IMR-90 (cell line): ENCODE results near the gene ZNF606. TPM values are rescaled to one million over a fixed set of nuclear protein-coding genes. Genes with fewer than 3 reads are reported as not detected.

Experiments used
- ATAC-seq: fragments of 200-7000 bp; cut with Tn5 transposase; 2 replicates; pipeline ENCODE4 v1.9.1; 2020; ENCODE audit warnings: low read depth, mild to moderate bottlenecking, moderate library complexity
- BruUV-seq: library from RNA; stranded (reverse); fragments of 400-500 nt; replicated peaks from 2 replicates; lab custom pipeline; 2021; lab: Mats Ljungman, UMichigan
- CTCF ChIA-PET: fragments of 300-600 bp; formaldehyde crosslinking; extraction: SDS; loops from one replicate; lab custom pipeline; 2021; ENCODE audit warnings: antibody characterized with exemption; lab: Yijun Ruan, JAX
- POLR2A ChIA-PET: fragments of 300-600 bp; sonication (Branson Sonifier 250); formaldehyde crosslinking; loops from one replicate; lab custom pipeline; 2022; ENCODE audit warnings: antibody characterized with exemption; ENCODE audit not compliant: unreplicated experiment; lab: Charles Lee
- DNase-seq: peaks from one replicate; pipeline ENCODE4 v3.0.0; 2013
- H2AFZ ChIP-seq: replicated peaks from 2 replicates; pipeline ENCODE3; 2013; ENCODE audit warnings: low read length, mild to moderate bottlenecking; ENCODE audit not compliant: poor library complexity
- H2AK5ac ChIP-seq: 2 replicates; pipeline ENCODE4 v1.6.1; 2013; ENCODE audit warnings: low read depth, low read length, inconsistent platforms
- H2AK9ac ChIP-seq: replicated peaks from 2 replicates; pipeline ENCODE3; 2013; ENCODE audit warnings: mild to moderate bottlenecking, low read depth, low read length, moderate library complexity; ENCODE audit not compliant: poor library complexity
- H2BK120ac ChIP-seq: 2 replicates; pipeline ENCODE4 v1.6.1; 2013; ENCODE audit warnings: low read depth, low read length, inconsistent platforms
- H2BK15ac ChIP-seq: 3 replicates; pipeline ENCODE4 v1.6.1; 2013; ENCODE audit warnings: low read depth, low read length, inconsistent platforms
- H2BK20ac ChIP-seq: 2 replicates; pipeline ENCODE4 v1.6.1; 2013; ENCODE audit warnings: low read depth, mild to moderate bottlenecking, inconsistent platforms, low read length, moderate library complexity
- H2BK5ac ChIP-seq: 2 replicates; pipeline ENCODE4 v1.6.1; 2013; ENCODE audit warnings: mild to moderate bottlenecking, low read depth, low read length, inconsistent platforms; ENCODE audit not compliant: poor library complexity, severe bottlenecking
- H3K14ac ChIP-seq: replicated peaks from 2 replicates; pipeline ENCODE4 v1.6.1; 2013; ENCODE audit warnings: low read depth, low read length, inconsistent platforms
- H3K18ac ChIP-seq: 2 replicates; pipeline ENCODE4 v1.6.1; 2013; ENCODE audit warnings: low read depth, low read length, control low read depth
- H3K23ac ChIP-seq: 2 replicates; pipeline ENCODE4 v1.6.1; 2013; ENCODE audit warnings: low read depth, low read length, inconsistent platforms
- H3K27ac ChIP-seq: 2 replicates; pipeline ENCODE4 v1.5.1; 2013; ENCODE audit warnings: mild to moderate bottlenecking, control low read depth, low read length; ENCODE audit not compliant: insufficient read depth
- H3K27me3 ChIP-seq: 2 replicates; pipeline ENCODE4 v1.6.1; 2013; ENCODE audit warnings: low read length; ENCODE audit not compliant: control insufficient read depth, insufficient read depth
- H3K36me3 ChIP-seq: 2 replicates; pipeline ENCODE4 v1.6.1; 2013; ENCODE audit warnings: low read length, mixed read lengths; ENCODE audit not compliant: control insufficient read depth, insufficient read depth
- H3K4ac ChIP-seq: 2 replicates; pipeline ENCODE4 v1.6.1; 2013; ENCODE audit warnings: low read depth, low read length, inconsistent platforms
- H3K4me1 ChIP-seq: 2 replicates; pipeline ENCODE4 v1.6.1; 2013; ENCODE audit warnings: low read length, mixed read lengths; ENCODE audit not compliant: control insufficient read depth, insufficient read depth
- H3K4me2 ChIP-seq: 2 replicates; pipeline ENCODE4 v1.6.1; 2013; ENCODE audit warnings: low read depth, mild to moderate bottlenecking, control low read depth, low read length, moderate library complexity
- H3K4me3 ChIP-seq: 2 replicates; pipeline ENCODE4 v1.5.1; 2013; ENCODE audit warnings: low read depth, mild to moderate bottlenecking, control low read depth, low read length, moderate library complexity; ENCODE audit not compliant: insufficient read depth
- H3K56ac ChIP-seq: 2 replicates; pipeline ENCODE4 v1.6.1; 2013; ENCODE audit warnings: low read length, inconsistent platforms; ENCODE audit not compliant: insufficient read depth; ENCODE audit errors: extremely low read depth
- H3K79me1 ChIP-seq, 2 experiments: 2 replicates each; pipeline ENCODE4 v1.6.1; 2013; ENCODE audit warnings: low read length in 2 of 2, inconsistent platforms in 1 of 2, low read depth in 1 of 2
- H3K9ac ChIP-seq: 2 replicates; pipeline ENCODE4 v1.6.1; 2013; ENCODE audit warnings: low read depth, low read length, control low read depth
- H3K9me1 ChIP-seq: 2 replicates; pipeline ENCODE4 v1.6.1; 2013; ENCODE audit warnings: low read length, inconsistent platforms; ENCODE audit not compliant: insufficient read depth
- H3K9me3 ChIP-seq: 2 replicates; pipeline ENCODE4 v1.6.1; 2013; ENCODE audit warnings: low read length; ENCODE audit not compliant: control insufficient read depth, insufficient read depth
- H4K20me1 ChIP-seq: 2 replicates; pipeline ENCODE4 v1.6.1; 2013; ENCODE audit warnings: low read length, inconsistent platforms; ENCODE audit not compliant: insufficient read depth
- H4K5ac ChIP-seq: 2 replicates; pipeline ENCODE4 v1.6.1; 2013; ENCODE audit warnings: mild to moderate bottlenecking, low read depth, low read length, control low read depth
- H4K8ac ChIP-seq, 2 experiments: 2 replicates each; pipeline ENCODE4 v1.6.1; 2013; ENCODE audit warnings: low read depth in 2 of 2, low read length in 2 of 2, control low read depth in 1 of 2, inconsistent platforms in 1 of 2
- H4K91ac ChIP-seq: 2 replicates; pipeline ENCODE4 v1.6.1; 2013; ENCODE audit warnings: low read depth, low read length, inconsistent platforms; ENCODE audit not compliant: insufficient read depth
- CHD1 ChIP-seq: IDR thresholded peaks from 2 replicates; pipeline ENCODE4 v1.6.1; 2012; ENCODE audit warnings: low read depth, low read length, improper control_type of control experiment
- CTCF ChIP-seq: conservative IDR thresholded peaks from 2 replicates; pipeline ENCODE4 v1.5.1; 2012; ENCODE audit warnings: mild to moderate bottlenecking, low read depth, low read length, improper control_type of control experiment
- ELK1 ChIP-seq: fragments of 150-350 bp; IDR thresholded peaks from 2 replicates; pipeline ENCODE4 v1.6.1; 2016; ENCODE audit warnings: low read depth, mild to moderate bottlenecking, low read length, moderate library complexity, borderline replicate concordance
- MAZ ChIP-seq: IDR thresholded peaks from 2 replicates; pipeline ENCODE4 v1.6.1; 2012; ENCODE audit warnings: low read depth, mild to moderate bottlenecking, low read length, improper control_type of control experiment, moderate library complexity, borderline replicate concordance
- MXI1 ChIP-seq: IDR thresholded peaks from 2 replicates; pipeline ENCODE4 v1.6.1; 2012; ENCODE audit warnings: low read depth, mild to moderate bottlenecking, low read length, moderate library complexity, borderline replicate concordance
- NFE2L2 ChIP-seq: fragments of 150-350 bp; IDR thresholded peaks from 2 replicates; pipeline ENCODE4 v1.6.1; 2016; ENCODE audit warnings: low read depth, mild to moderate bottlenecking, low read length
- SMC3 ChIP-seq: fragments of 150-350 bp; IDR thresholded peaks from 2 replicates; pipeline ENCODE4 v1.6.1; 2016; ENCODE audit warnings: low read depth, mild to moderate bottlenecking, antibody characterized with exemption, low read length, moderate library complexity
- WGBS, 2 experiments: methylation state at CpG; one replicate each; pipeline versions ENCODE4 v1.1.5 to v1.1.7; 2013; ENCODE audit warnings: missing lambda C conversion rate in 2 of 2; ENCODE audit not compliant: insufficient read length in 1 of 2; ENCODE audit errors: extremely low coverage in 2 of 2; 5-methylcytosine and 5-hydroxymethylcytosine counted together
- dilution Hi-C: fragments of 300-500 bp; cut with HindIII; formaldehyde crosslinking; loops from one replicate; pipeline ENCODE4 v1.14.3; 2018; ENCODE audit warnings: low sequenced_read_pairs; ENCODE audit not compliant: unreplicated experiment
- in situ Hi-C: fragments of 300-500 bp; cut with MboI; formaldehyde crosslinking; loops from 3 replicates; pipeline ENCODE4 v1.14.3; 2019; ENCODE audit warnings: low sequenced_read_pairs, inconsistent platforms, mixed read lengths
- intact Hi-C: fragments of 100-400 bp; cut with micrococcal nuclease; formaldehyde crosslinking; loops from 2 replicates; pipeline ENCODE4 v1.10.0; 2022
- polyA plus RNA-seq, 3 experiments: library from polyadenylated mRNA; depleted of rRNA; stranded (reverse); fragments of >200 nt; gene quantifications; 2 replicates each; pipeline ENCODE4 v1.2.3, GENCODE V29; 2012; ENCODE audit warnings: low replicate concordance in 1 of 3
- total RNA-seq: library from RNA; depleted of rRNA; stranded (reverse); fragments of >200 nt; gene quantifications from 2 replicates; pipeline ENCODE4 v1.2.3, GENCODE V29; 2012

Gene ZNF606
- total and polyA plus RNA-seq, 2 of the 4 experiments (the other 2 are of a cell fraction) = 4.3 to 9.0 TPM

GRCh38 chr19:58022283-58022660 lies 19.7 kb upstream of the ZNF606 start:
- intact Hi-C loops (loop anchor here (1.0 kb wide), 1 partner anchor 133 kb away; no protein-coding TSS in a partner anchor), dilution Hi-C loops (no loop called here), in situ Hi-C loops (no loop called here)
- WGBS, 2 experiments = 0% methylated on average over 1 of the region's 4 CpGs; no CpG with 5 or more reads in 1 of the 2 experiments
- Histone ChIP-seq H3K36me3 (no peaks in the 10 kb centered on the region), H2BK5ac (no peak overlapping the region), H4K8ac (no peak overlapping the region), H3K27me3 (no peaks in the 10 kb centered on the region), H3K14ac (no peak overlapping the region), H3K18ac (no peak overlapping the region), H2BK15ac (no peak overlapping the region), H3K4ac (no peak overlapping the region), H3K79me1 (no peaks in the 10 kb centered on the region), H3K23ac (no peak overlapping the region), H3K9me1 (no peaks in the 10 kb centered on the region), H2BK20ac (no peak overlapping the region), H4K5ac (no peak overlapping the region), H4K20me1 (no peaks in the 10 kb centered on the region), H3K4me1 (no peaks in the 10 kb centered on the region), H3K4me3 (no peak overlapping the region), H2AK9ac (no peak overlapping the region), H3K9me3 (peaks cover 32% of the 10 kb centered on the region), H4K91ac (no peak overlapping the region), H3K9ac (no peak overlapping the region), H2BK120ac (no peak overlapping the region), H3K56ac (no peak overlapping the region), H2AK5ac (no peak overlapping the region), H3K4me2 (no peak overlapping the region), H2AFZ (no peak overlapping the region), H3K27ac (no peak overlapping the region)
- no peak for TF ChIP-seq MAZ
- no peak for TF ChIP-seq ELK1
- TF ChIP-seq CTCF = no peak
- TF ChIP-seq NFE2L2 = no peak
- TF ChIP-seq CHD1 = no peak
- TF ChIP-seq SMC3 = no peak
- no peak for TF ChIP-seq MXI1
- POLR2A ChIA-PET = no interaction called here
- CTCF ChIA-PET = no interaction called here
- no peak for ATAC-seq
- DNase-seq = no peak
- BruUV-seq = no TSS peak
